ENCODE results near the gene FLCN. TPM values are rescaled to one million over a fixed set of nuclear protein-coding genes. Genes with fewer than 3 reads are reported as not detected.

FLCN gene
- total and polyA plus RNA-seq, 2 donors (not counting 1 experiment from before 2014, with no cell fraction given): 16.4 to 68.5 TPM

- no peaks in the 10 kb centered on the region for H3K27me3 ChIP-seq (ENCODE audit: control insufficient read depth, insufficient read depth, low read length)
- no peaks in the 10 kb centered on the region for H3K4me1 ChIP-seq (ENCODE audit: control insufficient read depth, extremely low read depth, insufficient read depth, low read length)
- no peak overlapping the region for H3K4me3 ChIP-seq (replicated peaks in 1 of 4; ENCODE audit: control extremely low read depth in 1 of 4, insufficient read depth in 1 of 4, low read depth in 3 of 4, low read length in 4 of 4)
- no peak overlapping the region for H2AFZ ChIP-seq (ENCODE audit: low read length)
- H3K27ac ChIP-seq (ENCODE audit: insufficient read depth, low read length): no peak overlapping the region
- no peak overlapping the region for H3K9ac ChIP-seq (ENCODE audit: insufficient read depth, low read length)
- no peak for DNase-seq (ENCODE audit: low read depth in 2 of 2)
- H4K20me1 ChIP-seq (ENCODE audit: control insufficient read depth, extremely low read depth, insufficient read depth, low read length): no peaks in the 10 kb centered on the region
- peaks cover 40% of the 10 kb centered on the region for H3K36me3 ChIP-seq (ENCODE audit: control insufficient read depth, insufficient read depth, low read length)
- H3K79me2 ChIP-seq (ENCODE audit: control insufficient read depth, insufficient read depth, low read length): no peaks in the 10 kb centered on the region
- no peak overlapping the region for H3K4me2 ChIP-seq (ENCODE audit: extremely low read depth, insufficient read depth, low read length)
- no peaks in the 10 kb centered on the region for H3K9me3 ChIP-seq (ENCODE audit: control insufficient read depth, insufficient read depth, low read depth, low read length)
- TF ChIP-seq EZH2 (IDR thresholded peaks at IDR 0.05; ENCODE audit: low read length, missing control alignments): no peak
- TF ChIP-seq CTCF (conservative IDR thresholded peaks at IDR 0.05 in 1 of 2, IDR thresholded peaks at IDR 0.05 in 1 of 2; ENCODE audit: low read depth in 1 of 2, low read length in 2 of 2): no peak
These were observed 68.6 kb downstream of the FLCN start for GRCh38 chr17:17168401-17168800.

GRCh38 chr17:17167986-17168385 lies 69.0 kb downstream of the FLCN start:
- Histone ChIP-seq H3K4me1 (ENCODE audit: control insufficient read depth, extremely low read depth, insufficient read depth, low read length) (no peaks in the 10 kb centered on the region), H4K20me1 (ENCODE audit: control insufficient read depth, extremely low read depth, insufficient read depth, low read length) (no peaks in the 10 kb centered on the region), H3K9ac (ENCODE audit: insufficient read depth, low read length) (no peak overlapping the region), H3K27me3 (ENCODE audit: control insufficient read depth, insufficient read depth, low read length) (no peaks in the 10 kb centered on the region), H3K79me2 (ENCODE audit: control insufficient read depth, insufficient read depth, low read length) (no peaks in the 10 kb centered on the region), H2AFZ (ENCODE audit: low read length) (no peak overlapping the region), H3K4me3 (replicated peaks in 1 of 4; ENCODE audit: control extremely low read depth in 1 of 4, insufficient read depth in 1 of 4, low read depth in 3 of 4, low read length in 4 of 4) (no peak overlapping the region), H3K4me2 (ENCODE audit: extremely low read depth, insufficient read depth, low read length) (no peak overlapping the region), H3K27ac (ENCODE audit: insufficient read depth, low read length) (no peak overlapping the region), H3K9me3 (ENCODE audit: control insufficient read depth, insufficient read depth, low read depth, low read length) (no peaks in the 10 kb centered on the region), H3K36me3 (ENCODE audit: control insufficient read depth, insufficient read depth, low read length) (peaks cover 38% of the 10 kb centered on the region)
- TF ChIP-seq EZH2 (IDR thresholded peaks at IDR 0.05; ENCODE audit: low read length, missing control alignments): no peak
- TF ChIP-seq CTCF (conservative IDR thresholded peaks at IDR 0.05 in 1 of 2, IDR thresholded peaks at IDR 0.05 in 1 of 2; ENCODE audit: low read depth in 1 of 2, low read length in 2 of 2): no peak
- DNase-seq (ENCODE audit: low read depth in 2 of 2): no peak

- no peak overlapping the region for H3K4me3 ChIP-seq (replicated peaks in 1 of 4; ENCODE audit: control extremely low read depth in 1 of 4, insufficient read depth in 1 of 4, low read depth in 3 of 4, low read length in 4 of 4)
- H3K4me2 ChIP-seq (ENCODE audit: extremely low read depth, insufficient read depth, low read length): no peak overlapping the region
- no peak overlapping the region for H2AFZ ChIP-seq (ENCODE audit: low read length)
- DNase-seq (ENCODE audit: low read depth in 2 of 2): no peak
- no peaks in the 10 kb centered on the region for H3K79me2 ChIP-seq (ENCODE audit: control insufficient read depth, insufficient read depth, low read length)
- H3K27me3 ChIP-seq (ENCODE audit: control insufficient read depth, insufficient read depth, low read length): no peaks in the 10 kb centered on the region
- TF ChIP-seq EZH2 (IDR thresholded peaks at IDR 0.05; ENCODE audit: low read length, missing control alignments) (no peak), CTCF (conservative IDR thresholded peaks at IDR 0.05 in 1 of 2, IDR thresholded peaks at IDR 0.05 in 1 of 2; ENCODE audit: low read depth in 1 of 2, low read length in 2 of 2) (no peak)
- H4K20me1 ChIP-seq (ENCODE audit: control insufficient read depth, extremely low read depth, insufficient read depth, low read length): no peaks in the 10 kb centered on the region
- H3K4me1 ChIP-seq (ENCODE audit: control insufficient read depth, extremely low read depth, insufficient read depth, low read length): no peaks in the 10 kb centered on the region
- H3K9ac ChIP-seq (ENCODE audit: insufficient read depth, low read length): no peak overlapping the region
- no peak overlapping the region for H3K27ac ChIP-seq (ENCODE audit: insufficient read depth, low read length)
- no peaks in the 10 kb centered on the region for H3K9me3 ChIP-seq (ENCODE audit: control insufficient read depth, insufficient read depth, low read depth, low read length)
- H3K36me3 ChIP-seq (ENCODE audit: control insufficient read depth, insufficient read depth, low read length): peaks cover 36% of the 10 kb centered on the region
These were observed 69.6 kb downstream of the FLCN start for GRCh38 chr17:17167356-17167755.
